Activated T-cell treated with anti-CD3 and anti-CD28 coated beads, Interleukin-2, amount 50 U/mL, for 1 hour (primary cell): ENCODE results near the gene PCDH15.

Experiments
- DNase-seq: peaks from one replicate; pipeline ENCODE4 v3.0.0-alpha.2; 2020

The PCDH15 gene

GRCh38 chr10:54702583-54703485 lies 98.2 kb downstream of the PCDH15 start:
- no peak for DNase-seq

GRCh38 chr10:54691331-54691730 lies 109.7 kb downstream of the PCDH15 start:
- no peak for DNase-seq

- DNase-seq, result no peak
Observed at GRCh38 chr10:54682554-54682953, 118.5 kb downstream of the PCDH15 start.

GRCh38 chr10:54681136-54681535 lies 119.9 kb downstream of the PCDH15 start:
- DNase-seq, result no peak

GRCh38 chr10:54667136-54667535 lies 133.9 kb downstream of the PCDH15 start:
- DNase-seq, result no peak

GRCh38 chr10:54666192-54666591 lies 134.8 kb downstream of the PCDH15 start:
- DNase-seq, result no peak

- DNase-seq, result no peak
Observed at GRCh38 chr10:54665095-54665494, 135.9 kb downstream of the PCDH15 start.

GRCh38 chr10:54660397-54660796 lies 140.6 kb downstream of the PCDH15 start:
- DNase-seq, result no peak

- DNase-seq, result no peak
Observed at GRCh38 chr10:54656643-54657042, 144.4 kb downstream of the PCDH15 start.

- no peak for DNase-seq
Observed at GRCh38 chr10:54653518-54653917, 147.5 kb downstream of the PCDH15 start.

- DNase-seq, result no peak
Observed at GRCh38 chr10:54650547-54650946, 150.5 kb downstream of the PCDH15 start.

- DNase-seq, result no peak
Observed at GRCh38 chr10:54622017-54622416, 179.0 kb downstream of the PCDH15 start.

GRCh38 chr10:54620352-54620751 lies 180.7 kb downstream of the PCDH15 start:
- DNase-seq, result no peak

GRCh38 chr10:54614072-54614471 lies 187.0 kb downstream of the PCDH15 start:
- no peak for DNase-seq

- no peak for DNase-seq
Observed at GRCh38 chr10:54613162-54613561, 187.9 kb downstream of the PCDH15 start.

GRCh38 chr10:54609423-54609822 lies 191.6 kb downstream of the PCDH15 start:
- no peak for DNase-seq

- no peak for DNase-seq
Observed at GRCh38 chr10:54607983-54608382, 193.0 kb downstream of the PCDH15 start.

- no peak for DNase-seq
Observed at GRCh38 chr10:54594289-54594688, 206.7 kb downstream of the PCDH15 start.

- DNase-seq, result no peak
Observed at GRCh38 chr10:54587971-54588370, 213.1 kb downstream of the PCDH15 start.

GRCh38 chr10:54585572-54585971 lies 215.5 kb downstream of the PCDH15 start:
- DNase-seq, result no peak

- DNase-seq, result no peak
Observed at GRCh38 chr10:54577682-54578081, 223.3 kb downstream of the PCDH15 start.

- no peak for DNase-seq
Observed at GRCh38 chr10:54576541-54576940, 224.5 kb downstream of the PCDH15 start.

GRCh38 chr10:54559498-54559897 lies 241.5 kb downstream of the PCDH15 start:
- DNase-seq, result no peak

- DNase-seq, result no peak
Observed at GRCh38 chr10:54554028-54554427, 247.0 kb downstream of the PCDH15 start.

GRCh38 chr10:54550016-54550415 lies 251.0 kb downstream of the PCDH15 start:
- no peak for DNase-seq
